PC-9 (cell line): ENCODE data around the gene EIF1AY. TPM values are rescaled to one million over a fixed set of nuclear protein-coding genes. Genes with fewer than 3 reads are reported as not detected.

Experiments used
- BruUV-seq: library from RNA; stranded (reverse); fragments of 400-500 nt; replicated peaks from 2 replicates; lab custom pipeline; 2021; lab: Mats Ljungman, UMichigan
- CTCF ChIA-PET: fragments of 300-600 bp; sonication (Branson Sonifier 250); formaldehyde crosslinking; loops from one replicate; lab custom pipeline; 2022; ENCODE audit warnings: antibody characterized with exemption; lab: Charles Lee
- POLR2A ChIA-PET: fragments of 300-600 bp; sonication (Branson Sonifier 250); formaldehyde crosslinking; loops from one replicate; lab custom pipeline; 2022; ENCODE audit warnings: antibody characterized with exemption; ENCODE audit not compliant: unreplicated experiment; lab: Charles Lee
- DNase-seq, 2 experiments: peaks; one replicate each; pipeline versions ENCODE4 v3.0.0 to v3.0.0-alpha.2; 2015 to 2022; ENCODE audit warnings: mixed read lengths in 1 of 2
- H2AFZ ChIP-seq: fragments of 200-600 bp; sonication (generic); 2 replicates; pipeline ENCODE4 v1.8.1; 2017; ENCODE audit warnings: antibody characterized with exemption
- H3F3A ChIP-seq: fragments of 200-600 bp; sonication (generic); 2 replicates; pipeline ENCODE4 v1.8.1; 2017; ENCODE audit warnings: antibody characterized with exemption, mild to moderate bottlenecking, low read depth; ENCODE audit not compliant: insufficient read depth
- H3K27ac ChIP-seq: fragments of 200-600 bp; sonication (generic); 2 replicates; pipeline ENCODE4 v1.6.1; 2016; ENCODE audit warnings: mixed run types
- H3K27me3 ChIP-seq: fragments of 200-600 bp; sonication (generic); 2 replicates; pipeline ENCODE4 v1.6.1; 2016; ENCODE audit warnings: low read depth, mixed run types; ENCODE audit not compliant: insufficient read depth
- H3K36me3 ChIP-seq: fragments of 200-600 bp; sonication (generic); 2 replicates; pipeline ENCODE4 v1.6.1; 2016; ENCODE audit warnings: low read depth, mixed run types
- H3K4me1 ChIP-seq: fragments of 200-600 bp; sonication (generic); replicated peaks from 2 replicates; pipeline ENCODE4 v1.6.1; 2016; ENCODE audit warnings: mixed run types; ENCODE audit not compliant: insufficient read depth
- H3K4me2 ChIP-seq: fragments of 200-600 bp; sonication (generic); 2 replicates; pipeline ENCODE4 v1.6.1; 2017; ENCODE audit warnings: mixed run types
- H3K4me3 ChIP-seq: fragments of 200-600 bp; sonication (generic); 2 replicates; pipeline ENCODE4 v1.6.1; 2016; ENCODE audit warnings: mixed run types
- H3K79me2 ChIP-seq: fragments of 200-600 bp; sonication (generic); 2 replicates; pipeline ENCODE4 v1.6.1; 2017; ENCODE audit warnings: low read depth, mixed run types
- H3K9me2 ChIP-seq: fragments of 200-600 bp; sonication (generic); 2 replicates; pipeline ENCODE4 v1.8.1; 2017; ENCODE audit warnings: mild to moderate bottlenecking; ENCODE audit not compliant: insufficient read depth
- H3K9me3 ChIP-seq: fragments of 200-600 bp; sonication (generic); 2 replicates; pipeline ENCODE4 v1.8.1; 2016; ENCODE audit warnings: low read depth; ENCODE audit not compliant: insufficient read depth
- H4K20me1 ChIP-seq: fragments of 200-600 bp; sonication (generic); 2 replicates; pipeline ENCODE4 v1.8.1; 2017; ENCODE audit not compliant: insufficient read depth
- EZH2 ChIP-seq: fragments of 200-600 bp; sonication (generic); IDR thresholded peaks from 2 replicates; pipeline ENCODE4 v1.8.0; 2017; ENCODE audit warnings: antibody characterized with exemption, low read depth
- intact Hi-C: fragments of 100-400 bp; cut with micrococcal nuclease; formaldehyde crosslinking; loops from one replicate; pipeline ENCODE4 v1.10.0; 2022; ENCODE audit not compliant: unreplicated experiment
- total RNA-seq: library from RNA; stranded (reverse); gene quantifications from 2 replicates; pipeline ENCODE4 v1.2.3, GENCODE V29; 2021
- TF ChIP-seq, protein P1 (sequence below): fragments of 200-600 bp; sonication (generic); conservative IDR thresholded peaks from 2 replicates; pipeline ENCODE4 v1.6.1; 2017; ENCODE audit warnings: mixed run types, antibody characterized with exemption, mild to moderate bottlenecking, moderate library complexity

The EIF1AY gene
- total RNA-seq, 1 experiment from 2014 or later, result not detected

DNA sequence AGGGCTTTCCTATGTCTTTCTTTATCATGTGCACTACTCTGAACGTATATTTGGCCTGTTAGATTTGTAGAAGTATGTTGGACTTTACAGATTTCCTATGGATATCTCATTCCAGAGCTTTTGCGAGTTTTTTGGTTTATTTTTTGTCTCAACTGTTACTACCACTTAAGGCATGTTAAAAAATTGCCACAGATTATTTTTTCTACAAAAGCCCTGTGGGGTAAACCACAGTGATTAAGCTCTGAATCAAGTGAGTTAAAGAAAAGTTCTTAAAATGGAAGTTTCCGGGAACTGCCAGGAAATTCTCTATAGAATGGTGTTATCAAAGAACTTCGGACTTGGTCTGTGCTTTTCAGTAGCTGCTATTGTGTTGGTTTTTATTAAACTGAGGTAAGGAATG lies 10.6 kb downstream of the EIF1AY start:
- H4K20me1 ChIP-seq, result no peaks in the 10 kb centered on the region
- POLR2A ChIA-PET, result no interaction called here
- BruUV-seq, result no TSS peak
- no peaks in the 10 kb centered on the region for H3K79me2 ChIP-seq
- H2AFZ ChIP-seq, result no peak overlapping the region
- H3K4me2 ChIP-seq, result no peak overlapping the region
- H3K27ac ChIP-seq, result no peak overlapping the region
- no peaks in the 10 kb centered on the region for H3K4me1 ChIP-seq
- H3F3A ChIP-seq, result no peaks in the 10 kb centered on the region
- H3K4me3 ChIP-seq, result no peak overlapping the region
- no peaks in the 10 kb centered on the region for H3K9me2 ChIP-seq
- H3K9me3 ChIP-seq, result no peaks in the 10 kb centered on the region
- no peaks in the 10 kb centered on the region for H3K36me3 ChIP-seq
- no peak for DNase-seq
- TF ChIP-seq EZH2, result no peak
- TF ChIP-seq, protein P1, sequence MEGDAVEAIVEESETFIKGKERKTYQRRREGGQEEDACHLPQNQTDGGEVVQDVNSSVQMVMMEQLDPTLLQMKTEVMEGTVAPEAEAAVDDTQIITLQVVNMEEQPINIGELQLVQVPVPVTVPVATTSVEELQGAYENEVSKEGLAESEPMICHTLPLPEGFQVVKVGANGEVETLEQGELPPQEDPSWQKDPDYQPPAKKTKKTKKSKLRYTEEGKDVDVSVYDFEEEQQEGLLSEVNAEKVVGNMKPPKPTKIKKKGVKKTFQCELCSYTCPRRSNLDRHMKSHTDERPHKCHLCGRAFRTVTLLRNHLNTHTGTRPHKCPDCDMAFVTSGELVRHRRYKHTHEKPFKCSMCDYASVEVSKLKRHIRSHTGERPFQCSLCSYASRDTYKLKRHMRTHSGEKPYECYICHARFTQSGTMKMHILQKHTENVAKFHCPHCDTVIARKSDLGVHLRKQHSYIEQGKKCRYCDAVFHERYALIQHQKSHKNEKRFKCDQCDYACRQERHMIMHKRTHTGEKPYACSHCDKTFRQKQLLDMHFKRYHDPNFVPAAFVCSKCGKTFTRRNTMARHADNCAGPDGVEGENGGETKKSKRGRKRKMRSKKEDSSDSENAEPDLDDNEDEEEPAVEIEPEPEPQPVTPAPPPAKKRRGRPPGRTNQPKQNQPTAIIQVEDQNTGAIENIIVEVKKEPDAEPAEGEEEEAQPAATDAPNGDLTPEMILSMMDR, result no peak
- H3K27me3 ChIP-seq, result no peaks in the 10 kb centered on the region
- intact Hi-C loops, result no loop called here
- CTCF ChIA-PET, result no interaction called here

Other genes with a start within 250 kb of the EIF1AY start
- gene RPS4Y2, start 180.3 kb downstream of the EIF1AY start, total RNA-seq, result not detected in 2 replicates